NCI-H2227 (cell line): ENCODE data around the gene EFCAB8.

Source experiments
- DNase-seq: peaks from one replicate; lab custom pipeline; 2025; ENCODE audit not compliant: unreplicated experiment; lab: John Stamatoyannopoulos, UW

The EFCAB8 gene

DNA sequence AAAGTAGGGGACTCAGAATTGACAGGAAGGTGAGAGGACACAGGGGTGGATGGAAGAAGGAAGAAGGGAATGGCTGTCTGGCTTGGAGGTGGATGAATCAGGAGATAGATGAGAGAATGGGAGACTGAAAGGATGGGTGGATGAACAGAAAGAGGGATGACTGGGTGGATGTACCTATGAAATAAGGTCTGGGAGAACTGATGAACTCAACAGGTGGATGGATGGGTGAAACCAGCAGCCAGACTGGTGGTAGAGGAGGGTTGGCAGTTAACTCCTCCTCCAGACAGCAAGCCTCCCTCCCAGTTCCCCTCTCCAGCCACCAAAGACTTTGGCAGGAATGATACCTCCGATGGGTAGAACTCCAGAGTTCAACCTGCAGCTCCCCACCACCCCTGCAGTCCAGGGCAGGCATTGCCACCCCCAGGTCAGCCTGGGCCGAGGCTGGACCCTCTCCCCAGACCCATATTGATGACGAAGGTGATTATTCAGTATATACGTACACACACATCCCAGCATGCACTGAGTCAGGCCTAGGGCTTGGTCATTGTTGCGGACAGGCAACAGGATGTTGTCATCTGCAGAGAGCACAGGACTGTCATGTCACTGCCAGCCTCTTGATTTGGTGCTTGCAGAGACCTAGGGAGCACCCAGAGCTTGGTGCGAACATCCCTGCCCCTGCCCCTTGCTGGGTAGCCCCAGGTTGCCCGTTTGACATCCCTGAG is 143.5 kb downstream of the EFCAB8 start:
- DNase-seq, result no peak

GRCh38 chr20:33004141-33004751 is 145.5 kb downstream of the EFCAB8 start, which contains the start of gene SUN5:
TSS of gene SUN5 (minus strand) at chr20:33004433. CDS start at chr20:33004340, 93 bp downstream.
- no peak for DNase-seq

- no peak for DNase-seq
Measured at GRCh38 chr20:33005132-33005566, 146.4 kb downstream of the EFCAB8 start.

GRCh38 chr20:33005908-33006775 is 147.4 kb downstream of the EFCAB8 start:
- no peak for DNase-seq

DNA sequence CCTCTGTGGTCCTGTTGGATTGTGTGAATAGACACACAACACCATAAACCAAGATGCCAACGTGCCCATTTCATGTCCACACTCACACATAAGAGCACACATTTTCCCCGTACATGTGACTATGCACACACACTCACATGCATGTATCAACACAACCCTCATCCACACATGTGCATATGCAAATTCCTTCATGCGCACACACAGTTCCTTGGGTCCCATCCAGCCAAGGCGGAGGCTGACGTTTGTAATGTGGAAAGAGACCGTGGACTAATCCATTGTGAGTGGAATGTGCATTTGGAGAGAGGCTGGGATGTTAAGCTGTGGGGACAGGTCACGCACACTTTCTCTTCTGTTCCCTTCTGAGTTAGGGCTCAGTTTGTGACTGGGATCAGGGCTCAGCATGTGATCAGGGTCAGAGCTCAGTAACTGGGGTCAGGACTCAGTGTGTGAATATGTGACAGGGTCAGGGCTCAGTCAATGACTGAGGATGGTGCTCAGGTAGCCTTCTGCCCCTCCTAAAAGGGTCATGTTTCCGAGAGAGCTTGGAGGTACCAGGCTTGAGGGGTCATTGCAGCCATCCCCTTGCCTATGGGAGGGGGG is 148.2 kb downstream of the EFCAB8 start:
- no peak for DNase-seq

GRCh38 chr20:33007376-33008335 is 148.9 kb downstream of the EFCAB8 start, which contains the start of gene BPIFB2:
TSS of gene BPIFB2 (plus strand) at chr20:33007704. CDS start at chr20:33008575, 871 bp downstream.
- no peak for DNase-seq

- DNase-seq, result no peak
Measured at GRCh38 chr20:33008336-33009213, 149.9 kb downstream of the EFCAB8 start.

DNA sequence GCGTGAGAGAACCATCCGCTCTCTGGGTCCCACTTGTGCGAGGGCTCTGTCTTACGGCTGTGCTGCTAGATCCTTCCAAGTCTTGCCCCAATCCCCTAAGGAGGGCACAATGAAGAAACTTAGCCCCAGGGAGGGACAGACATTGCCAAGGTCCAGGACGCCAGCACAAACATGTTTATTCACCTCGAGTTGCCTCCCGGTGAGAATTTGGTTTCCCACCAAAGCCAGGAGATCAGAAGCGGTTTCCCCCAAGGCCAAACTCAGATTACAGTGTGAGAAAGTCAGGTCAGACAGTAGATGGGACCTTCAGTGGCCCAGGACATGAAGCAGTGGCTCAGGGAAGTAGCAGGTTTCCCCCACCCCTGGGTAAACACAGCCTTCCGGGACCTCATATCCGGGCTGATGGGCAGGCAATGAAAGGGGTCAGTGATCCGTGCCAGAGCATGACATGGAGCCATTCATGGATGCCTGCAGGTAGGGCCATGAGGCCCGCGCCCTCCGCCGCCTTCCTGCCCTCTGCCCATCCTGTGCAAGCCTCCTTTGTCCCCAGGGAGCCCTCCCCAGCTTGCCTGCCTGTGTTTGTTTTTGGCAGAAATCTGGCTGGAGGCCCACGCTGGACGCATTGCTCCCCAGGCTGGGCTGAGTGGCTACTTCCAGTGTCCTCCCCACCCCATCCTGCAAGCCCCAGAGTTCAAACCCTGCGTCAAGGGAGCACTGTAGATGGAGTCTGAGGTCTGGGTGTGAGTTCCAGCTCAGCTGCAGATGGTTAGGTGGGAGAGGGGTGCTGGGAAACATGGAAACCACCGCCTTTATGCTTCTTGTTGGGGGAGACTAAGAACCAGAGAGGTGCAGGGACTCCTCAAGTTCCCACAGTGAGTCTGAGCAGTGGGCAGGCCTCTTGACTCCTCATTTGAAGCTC is 150.8 kb downstream of the EFCAB8 start:
- DNase-seq, result no peak

GRCh38 chr20:33010133-33010504 is 151.4 kb downstream of the EFCAB8 start:
- DNase-seq, result no peak

- DNase-seq, result no peak
Measured at GRCh38 chr20:33010674-33011449, 152.1 kb downstream of the EFCAB8 start.
